ENCODE measurements around the gene BCLAF1. TPM values are rescaled to one million over a fixed set of nuclear protein-coding genes. Genes with fewer than 3 reads are reported as not detected.
"Not testable (repeated sequence)": the region's sequence is repeated elsewhere in the genome, so short reads cannot be mapped to it uniquely, and the experiment has no call there.

The BCLAF1 gene
- total RNA-seq, 1 experiment from 2014 or later = 109 TPM

DNA sequence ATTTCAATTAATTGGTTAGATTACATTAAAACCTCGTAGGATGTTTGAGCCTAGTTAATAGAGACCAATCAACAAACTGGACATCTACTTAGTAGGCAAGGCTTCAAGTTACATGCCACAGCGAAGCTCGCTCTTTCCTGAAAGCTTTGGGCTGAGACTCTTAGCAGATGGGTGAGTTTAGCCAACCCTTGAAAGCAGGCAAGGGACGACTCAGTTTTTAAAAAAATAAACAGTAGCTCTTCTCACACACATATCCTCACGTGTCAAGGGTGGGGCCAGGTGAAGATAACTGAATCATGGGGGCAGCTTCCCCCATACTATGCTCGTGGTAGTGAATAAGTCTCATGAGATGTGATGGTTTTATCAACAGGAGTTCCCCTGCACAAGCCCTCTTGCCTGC is 40.3 kb downstream of the BCLAF1 start:
- peak; percentile 18 for DNase-seq (ENCODE audit: low read depth)

GRCh38 chr6:136244061-136244616 is 45.5 kb downstream of the BCLAF1 start:
- DNase-seq (ENCODE audit: low read depth) = no peak

- DNase-seq (ENCODE audit: low read depth) = no peak
Measured at GRCh38 chr6:136236466-136237293, 53.0 kb downstream of the BCLAF1 start.

DNA sequence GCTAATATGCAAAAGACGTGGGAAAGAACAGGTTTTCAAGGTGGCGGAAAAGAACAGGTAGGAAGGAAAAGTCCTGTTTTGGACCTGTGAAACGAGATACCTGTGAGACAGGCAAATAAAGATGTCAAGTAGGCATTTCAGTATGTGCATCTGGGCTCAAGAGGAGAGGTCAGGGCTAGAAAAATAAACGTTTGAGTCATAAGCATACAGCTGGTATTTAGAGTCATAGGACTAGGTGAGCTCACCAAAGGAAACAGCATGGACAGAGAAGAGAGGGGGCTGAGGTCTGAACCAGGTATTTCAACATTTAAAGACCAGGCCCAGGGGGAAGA is 54.4 kb downstream of the BCLAF1 start:
- peak; percentile 46 for DNase-seq (ENCODE audit: low read depth)

DNA sequence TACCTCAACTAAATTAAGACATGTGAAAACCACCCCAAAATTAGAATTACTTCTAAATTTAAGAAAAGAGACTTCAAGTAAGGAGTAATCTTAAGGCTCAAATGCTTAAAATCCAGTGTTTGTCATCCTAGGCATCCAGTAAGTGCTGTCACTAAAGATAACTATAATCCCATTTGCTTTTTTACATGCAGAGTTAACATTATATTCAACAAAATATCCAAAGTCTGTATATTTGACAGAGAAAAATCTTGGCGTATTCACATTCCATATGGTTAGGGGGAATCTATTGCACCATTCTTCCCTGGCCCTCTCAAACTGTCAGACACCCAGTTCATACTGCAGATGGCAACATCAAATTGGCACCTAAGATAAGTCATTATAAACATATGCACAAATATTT is 56.9 kb downstream of the BCLAF1 start:
- no peak for DNase-seq (ENCODE audit: low read depth)

DNA sequence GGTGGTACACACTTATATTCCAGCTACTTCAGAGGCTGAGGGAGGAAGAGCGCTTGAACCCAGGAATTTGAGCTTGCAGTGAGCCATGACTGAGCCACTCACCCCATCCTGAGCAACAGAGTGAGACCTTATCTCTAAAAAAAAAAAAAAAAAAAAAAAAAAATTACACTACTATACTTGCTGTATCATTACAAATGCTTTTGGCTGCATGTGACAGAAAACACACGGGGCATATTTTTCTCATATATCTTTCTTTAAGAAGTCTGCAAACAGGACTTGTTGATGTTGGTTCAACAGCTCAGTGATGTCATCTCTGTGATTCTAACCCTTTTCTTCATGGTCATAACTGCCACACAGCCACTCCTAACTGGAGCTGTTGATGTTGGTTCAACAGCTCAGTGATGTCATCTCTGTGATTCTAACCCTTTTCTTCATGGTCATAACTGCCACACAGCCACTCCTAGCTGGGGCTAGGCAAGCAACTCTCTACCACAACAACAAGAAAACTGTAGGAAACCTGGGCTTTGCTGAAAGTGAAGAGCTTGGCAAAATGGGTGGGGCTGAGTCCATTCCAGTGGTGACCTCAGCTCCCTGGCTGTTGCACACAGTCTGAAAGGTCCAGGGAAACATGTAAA is 59.3 kb downstream of the BCLAF1 start:
- no peak for DNase-seq (ENCODE audit: low read depth)

DNA sequence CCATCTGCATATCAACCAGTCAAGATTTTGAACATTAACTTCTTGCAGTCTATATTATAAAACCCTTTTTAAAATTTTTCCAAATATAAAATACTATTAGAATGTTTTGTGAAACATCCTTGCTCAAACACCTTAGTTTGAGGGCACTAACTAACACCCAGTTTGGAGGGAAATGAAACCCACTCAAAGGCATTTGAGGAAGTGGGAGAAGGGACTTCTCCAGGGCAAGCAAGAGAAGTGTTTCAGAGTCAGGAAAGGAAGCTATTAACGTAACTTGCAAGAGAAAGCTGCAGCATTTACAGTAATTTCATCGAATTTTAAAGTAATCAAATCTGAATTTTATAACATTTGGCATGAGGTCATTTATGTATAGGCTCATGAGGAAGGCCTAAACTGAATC is 60.8 kb downstream of the BCLAF1 start:
- DNase-seq (ENCODE audit: low read depth) = no peak

- DNase-seq (ENCODE audit: low read depth) = no peak
Measured at GRCh38 chr6:136226674-136227377, 62.8 kb downstream of the BCLAF1 start.

GRCh38 chr6:136226027-136226673 is 63.5 kb downstream of the BCLAF1 start:
- DNase-seq (ENCODE audit: low read depth) = peak; percentile 59

- DNase-seq (ENCODE audit: low read depth) = peak; percentile 58
Measured at GRCh38 chr6:136225496-136225895, 64.2 kb downstream of the BCLAF1 start.

- DNase-seq (ENCODE audit: low read depth) = not testable (repeated sequence)
Measured at GRCh38 chr6:136224974-136225373, 64.7 kb downstream of the BCLAF1 start.

DNA sequence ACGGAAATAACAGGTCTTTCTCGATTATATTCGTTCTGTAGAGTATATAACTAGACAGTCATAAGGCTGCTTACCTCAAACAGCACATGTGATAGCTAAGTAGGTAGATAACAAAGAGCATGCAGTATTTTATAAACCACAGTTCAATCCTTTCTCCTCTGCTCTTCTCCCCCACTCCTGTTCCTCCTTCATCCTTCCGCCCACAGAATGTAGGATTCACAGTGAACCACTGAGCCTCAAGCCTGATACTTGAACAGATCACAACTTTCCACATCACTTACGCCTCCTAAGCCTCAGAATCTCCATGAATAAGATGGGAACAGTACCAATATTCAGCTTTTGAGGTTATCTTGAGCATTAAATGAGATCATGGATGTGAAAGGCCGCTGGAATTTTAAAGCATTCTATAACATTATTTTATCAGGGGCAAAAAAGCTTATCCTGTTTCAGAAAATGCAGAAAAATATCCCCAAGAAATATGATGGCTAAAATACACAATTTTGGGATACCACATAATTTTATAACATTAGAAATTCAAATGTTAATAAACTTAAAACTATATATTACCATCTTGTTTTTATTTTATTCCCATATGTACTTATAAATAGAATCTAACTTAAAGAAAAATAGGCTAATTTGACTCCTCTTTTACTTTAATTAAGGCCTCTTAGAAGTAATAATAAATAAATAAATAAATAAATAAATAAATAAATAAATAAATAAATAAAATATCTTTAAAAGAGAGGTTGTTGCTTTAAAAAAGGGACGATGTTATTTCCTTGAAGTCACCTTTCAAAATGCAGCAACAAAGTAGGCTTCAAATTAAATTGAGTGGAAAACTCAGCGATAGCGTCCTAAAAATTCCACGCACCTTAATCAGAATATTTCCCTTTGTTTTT is 72.9 kb downstream of the BCLAF1 start:
- DNase-seq (ENCODE audit: low read depth) = no peak

DNA sequence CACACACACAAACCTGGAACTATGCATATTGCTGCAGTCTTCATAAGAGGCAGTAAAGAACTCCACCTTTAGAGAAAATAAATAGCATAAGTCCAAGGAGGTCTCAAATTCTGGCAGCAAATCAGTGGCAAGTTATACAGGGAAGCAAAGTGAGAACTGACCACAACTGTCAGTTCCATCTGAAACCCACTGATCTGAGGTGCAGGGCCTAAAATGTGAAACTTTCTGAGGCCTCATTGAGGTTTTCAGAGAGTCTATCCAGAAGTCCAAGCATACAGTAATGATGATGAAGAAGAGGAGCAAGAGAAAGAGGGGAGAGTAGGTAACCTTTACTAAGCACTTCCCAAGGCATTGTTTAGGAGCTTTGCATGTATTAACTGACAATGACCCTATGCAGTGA is 75.8 kb downstream of the BCLAF1 start:
- DNase-seq (ENCODE audit: low read depth) = no peak

DNA sequence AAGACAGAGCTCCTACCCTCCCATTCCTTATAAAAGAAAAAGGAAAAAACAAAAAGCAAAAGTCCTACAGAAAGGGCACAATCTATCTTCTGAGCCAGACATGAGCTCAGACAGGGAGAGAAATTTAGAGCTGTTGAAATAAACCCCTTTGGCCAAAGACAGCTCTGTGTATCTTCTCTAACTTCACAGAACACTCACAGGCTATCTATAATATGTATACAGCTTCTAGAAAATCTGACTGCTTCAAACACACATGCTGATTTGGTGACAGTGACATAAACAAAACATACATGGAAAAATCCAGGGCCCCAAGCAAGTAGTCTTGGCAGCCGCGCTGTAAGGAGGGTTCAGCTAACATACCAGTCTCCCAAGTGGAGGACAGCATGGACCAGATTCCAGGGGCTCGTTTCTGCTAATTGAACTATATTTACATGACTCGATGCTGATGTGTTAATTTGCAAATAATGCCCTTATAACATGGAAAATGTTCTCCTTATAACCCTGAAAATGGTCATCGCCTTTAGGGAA is 76.6 kb downstream of the BCLAF1 start:
- DNase-seq (ENCODE audit: low read depth) = no peak

DNA sequence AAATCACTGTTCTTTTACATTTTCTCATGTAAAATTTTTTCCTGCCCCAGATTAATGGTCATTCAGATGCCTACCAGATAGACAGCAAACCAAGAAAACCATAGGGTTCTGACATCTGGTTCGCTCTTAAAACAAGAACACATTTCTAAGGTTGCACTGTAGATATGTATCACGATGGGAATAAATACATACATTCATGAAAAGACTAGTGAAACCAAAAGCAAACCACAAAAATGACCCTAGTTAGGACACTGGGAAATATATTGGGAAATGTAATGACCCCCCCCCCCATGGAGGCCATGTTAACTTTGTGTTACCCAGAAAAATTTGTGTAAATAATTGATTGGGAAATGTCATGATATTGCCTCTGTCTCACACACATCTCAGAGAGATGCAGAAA is 77.0 kb downstream of the BCLAF1 start:
- no peak for DNase-seq (ENCODE audit: low read depth)

GRCh38 chr6:136210398-136211165 is 79.1 kb downstream of the BCLAF1 start:
- DNase-seq (ENCODE audit: low read depth) = no peak

DNA sequence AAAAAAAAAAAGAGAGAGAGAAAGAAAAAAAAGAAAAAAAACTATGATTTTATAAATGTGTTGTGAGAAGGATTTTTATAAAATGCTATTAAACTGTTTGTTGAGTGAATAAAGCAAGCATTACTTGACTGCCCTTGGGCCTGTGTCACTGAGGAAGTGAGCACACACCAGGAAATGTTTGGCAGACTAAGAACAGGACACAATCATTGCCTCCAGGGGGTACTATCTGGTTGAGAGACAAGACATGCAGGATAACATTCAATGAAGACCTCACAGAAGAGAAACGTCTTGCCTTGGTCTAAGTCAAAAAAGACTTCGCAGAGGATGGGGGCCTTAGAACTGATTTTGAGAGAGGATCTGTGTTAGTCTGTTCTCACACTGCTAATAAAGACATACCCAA is 80.2 kb downstream of the BCLAF1 start:
- no peak for DNase-seq (ENCODE audit: low read depth)

DNA sequence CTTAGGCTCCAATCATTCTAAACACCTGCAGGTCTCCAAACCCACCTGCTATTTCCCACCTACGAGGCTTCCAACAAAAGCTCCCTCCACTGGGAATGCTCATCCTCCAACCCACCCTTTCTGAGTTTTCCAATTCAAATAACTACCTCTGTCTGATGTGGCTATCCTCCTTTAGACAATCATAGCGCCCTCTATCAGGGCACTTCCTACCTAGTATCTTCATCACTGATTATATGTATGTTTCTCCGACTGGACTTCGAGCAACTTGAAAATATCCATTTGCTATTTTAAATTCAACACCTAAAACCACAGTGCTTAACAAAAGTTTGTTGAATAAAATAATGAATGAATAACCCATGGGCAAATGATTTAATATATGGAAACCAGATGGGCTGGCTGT is 80.9 kb downstream of the BCLAF1 start:
- no peak for DNase-seq (ENCODE audit: low read depth)

All from HT1080 (cell line).